Ammon's horn (tissue), 1 donor: Measurements from ENCODE around the gene FAM89B.

Source experiments
- DNase-seq: peaks from one replicate; pipeline ENCODE4 v3.0.0-alpha.2; 2016; ENCODE audit warnings: low spot score

Gene FAM89B

DNA sequence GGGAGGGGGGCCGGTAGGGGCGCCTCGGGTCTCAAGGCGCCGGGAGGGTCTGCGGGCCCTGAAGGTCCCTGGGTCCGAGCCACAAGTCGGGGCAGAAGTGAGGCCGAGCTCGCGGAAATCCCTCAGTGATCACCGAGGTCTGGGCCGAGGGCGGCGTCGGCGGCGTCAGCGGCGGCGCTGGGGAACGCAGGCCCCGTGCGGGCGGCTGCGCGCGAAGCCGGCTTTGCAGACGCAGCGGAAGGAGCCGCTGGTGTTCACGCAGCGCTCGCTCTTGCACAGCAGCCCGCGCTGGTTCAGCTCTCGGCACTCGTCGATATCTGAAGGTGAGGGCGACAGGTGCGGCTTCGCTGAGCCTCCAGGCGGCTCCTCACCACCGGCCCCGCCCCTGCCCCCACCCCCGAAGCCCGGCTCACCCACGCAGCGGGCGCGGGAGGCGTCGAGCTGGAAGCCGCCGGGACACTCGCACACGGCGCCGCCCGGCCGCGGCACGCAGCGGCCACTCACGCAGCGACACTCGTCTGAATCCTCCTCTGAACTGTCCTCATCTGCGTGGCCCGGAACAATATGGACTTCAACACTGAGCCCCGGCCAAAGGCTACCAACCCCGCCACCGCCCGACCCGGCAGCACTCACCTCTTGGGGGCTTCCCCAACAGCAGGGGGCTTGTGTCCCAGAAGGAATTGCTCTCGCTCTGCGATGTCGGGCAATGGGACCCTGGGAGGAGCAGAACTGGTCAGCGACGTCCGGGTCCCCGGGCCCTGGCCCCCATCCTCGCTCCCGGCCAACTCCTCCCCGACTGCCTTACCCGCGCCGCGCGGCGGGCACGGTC is 33.2 kb upstream of the FAM89B start:
- no peak for DNase-seq

DNA sequence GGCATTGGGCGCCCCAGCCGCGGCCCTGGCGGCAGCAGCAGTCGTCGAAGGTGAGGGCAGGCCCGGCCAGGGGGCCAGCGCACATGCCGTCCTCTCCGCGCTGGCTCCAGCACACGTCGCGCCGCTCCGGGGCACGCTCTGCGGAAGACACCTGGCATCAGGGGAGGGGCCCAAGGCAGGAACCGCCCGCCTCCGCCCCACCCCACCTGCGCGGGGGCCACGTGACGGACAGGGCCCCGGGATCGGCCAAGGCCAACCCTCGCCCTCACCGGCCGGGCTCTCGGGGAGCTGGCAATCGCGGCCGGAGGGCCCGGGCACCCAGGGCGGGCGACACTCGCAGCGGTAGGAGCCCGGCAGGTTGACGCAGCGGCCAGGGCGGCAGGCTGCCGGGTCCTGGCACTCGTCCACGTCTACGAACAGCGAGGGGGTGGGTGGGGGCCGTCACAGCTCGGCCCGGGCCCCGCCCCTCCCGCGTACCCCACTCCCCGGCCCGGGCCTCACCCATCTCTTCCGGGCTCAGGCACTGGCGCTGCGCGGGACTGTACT is 32.5 kb upstream of the FAM89B start:
- DNase-seq = no peak

DNA sequence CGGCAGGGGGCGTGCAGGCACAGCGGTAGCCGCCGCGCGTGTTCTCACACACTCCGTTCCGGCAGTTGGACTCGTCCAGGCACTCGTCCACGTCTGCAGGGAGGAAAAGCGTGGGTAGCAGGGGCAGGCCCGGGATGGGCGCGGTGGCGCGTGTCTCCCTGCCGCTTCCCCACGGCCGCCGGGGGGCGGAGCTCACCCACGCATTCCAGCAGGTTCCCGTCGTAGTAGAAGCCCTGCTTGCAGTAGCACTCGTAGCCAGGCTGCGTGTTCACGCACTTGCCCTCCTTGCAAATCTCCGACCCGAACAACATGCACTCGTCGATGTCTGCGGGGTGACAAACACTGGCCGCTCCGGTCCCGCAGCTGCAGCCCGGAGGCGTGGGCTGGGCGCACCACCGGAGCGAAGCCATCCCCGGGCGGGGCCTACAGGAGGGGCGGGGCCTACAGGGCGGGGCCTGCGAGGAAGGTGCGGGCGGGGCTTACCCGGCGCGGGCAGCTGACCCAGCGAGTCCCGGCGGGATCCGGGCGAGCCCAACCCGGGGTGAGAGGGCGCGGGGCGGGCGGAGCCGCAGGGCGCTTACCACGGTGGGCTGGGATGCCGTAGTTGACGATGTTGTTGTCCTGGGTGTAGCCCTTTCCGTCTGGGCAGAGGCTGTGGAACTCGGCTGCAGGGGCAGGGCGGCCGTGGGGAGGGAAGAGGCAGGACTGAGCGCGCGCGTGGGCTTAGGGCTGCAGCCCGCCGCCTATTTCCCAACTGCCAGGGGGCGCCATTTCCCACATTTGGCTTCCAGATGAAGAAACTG is 31.8 kb upstream of the FAM89B start:
- DNase-seq = peak; percentile 91

DNA sequence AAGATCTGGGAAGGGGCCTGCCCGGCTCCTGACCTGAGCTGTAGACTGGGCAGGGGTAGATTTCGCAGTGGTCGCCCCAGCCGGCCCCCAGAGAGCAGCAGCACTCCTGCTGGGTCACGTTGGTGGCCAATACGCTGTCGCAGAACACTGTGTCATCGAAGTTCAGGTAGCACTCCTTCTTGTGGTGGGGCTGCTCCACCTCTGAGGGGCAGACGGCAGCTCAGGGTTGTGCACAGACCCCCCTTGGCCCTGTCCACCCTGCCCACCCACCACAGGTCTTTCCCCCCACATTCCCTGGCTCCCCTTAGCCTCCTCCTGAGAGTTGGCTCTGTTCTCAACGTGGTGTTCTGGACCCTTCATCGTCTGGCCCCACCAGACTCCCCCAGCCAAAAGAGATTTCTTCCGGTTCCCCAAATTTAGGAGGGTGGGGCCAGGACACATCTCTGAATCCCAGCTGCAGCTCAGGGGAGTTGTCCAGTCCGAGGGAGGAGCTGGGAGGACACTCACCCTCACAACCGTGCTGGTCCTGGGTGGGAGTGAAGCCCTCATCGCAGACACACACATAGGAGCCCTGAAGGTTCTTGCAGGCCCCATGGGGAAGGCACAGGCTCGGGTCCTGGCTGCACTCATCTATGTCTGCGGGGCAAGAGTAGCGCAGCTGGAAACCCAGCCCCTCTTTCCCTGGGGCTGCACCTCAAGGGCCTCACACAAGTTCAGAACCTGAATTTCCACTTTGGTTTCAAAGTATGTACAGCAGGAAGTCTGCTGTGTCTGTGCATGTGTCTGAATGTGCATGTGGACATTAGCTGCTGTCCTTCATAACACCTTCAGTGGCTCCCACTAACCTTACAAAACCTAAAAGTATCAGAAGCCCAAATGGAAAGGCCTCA is 31.0 kb upstream of the FAM89B start:
- no peak for DNase-seq

DNA sequence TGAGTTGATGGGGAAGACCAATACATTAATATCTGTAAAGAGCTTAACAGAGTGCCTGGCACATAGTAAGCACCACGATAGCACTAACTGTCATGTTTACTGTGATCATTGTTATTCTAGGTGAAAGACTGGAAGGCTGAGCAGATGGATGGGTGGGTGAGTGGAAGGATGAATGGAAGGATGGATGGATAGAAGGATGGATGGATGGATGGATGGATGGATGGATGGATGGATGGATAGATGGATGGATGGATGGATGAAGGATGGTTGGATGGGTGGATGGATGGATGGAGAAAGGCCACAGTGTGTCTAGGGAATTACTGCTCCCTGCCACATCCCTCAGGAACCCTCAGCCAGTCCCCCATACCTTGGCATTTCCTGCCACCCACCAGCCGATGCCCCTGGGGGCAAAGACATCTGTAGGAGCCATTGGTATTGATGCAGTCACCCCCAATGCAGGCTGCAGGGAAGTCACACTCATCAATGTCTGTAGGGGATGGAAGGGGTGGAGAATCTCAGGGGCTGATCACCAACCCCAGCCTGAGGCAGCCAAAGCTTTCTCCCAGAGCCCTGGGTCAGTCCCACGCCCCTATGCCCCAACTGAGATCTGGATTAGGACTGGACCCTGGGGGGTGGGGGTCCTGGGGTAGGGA is 29.5 kb upstream of the FAM89B start:
- DNase-seq = no peak

DNA sequence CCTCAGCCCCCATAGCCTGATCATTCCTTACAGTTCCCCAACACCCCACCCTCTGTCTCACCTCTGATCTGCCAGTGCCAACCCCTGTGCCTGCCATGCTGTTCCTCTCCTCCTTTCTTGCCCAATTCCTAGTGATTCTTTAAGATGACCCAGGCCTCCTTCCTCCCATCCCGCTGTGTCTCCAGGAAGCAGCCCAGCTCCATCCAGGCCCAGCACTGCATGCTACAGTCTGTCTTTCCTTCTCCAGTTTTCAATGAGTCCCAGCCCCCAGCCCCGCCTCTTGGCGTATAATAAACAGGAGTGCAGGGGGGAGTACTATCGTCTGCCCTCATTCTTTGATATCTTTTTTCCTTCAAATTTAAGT is 26.5 kb upstream of the FAM89B start:
- DNase-seq = no peak

DNA sequence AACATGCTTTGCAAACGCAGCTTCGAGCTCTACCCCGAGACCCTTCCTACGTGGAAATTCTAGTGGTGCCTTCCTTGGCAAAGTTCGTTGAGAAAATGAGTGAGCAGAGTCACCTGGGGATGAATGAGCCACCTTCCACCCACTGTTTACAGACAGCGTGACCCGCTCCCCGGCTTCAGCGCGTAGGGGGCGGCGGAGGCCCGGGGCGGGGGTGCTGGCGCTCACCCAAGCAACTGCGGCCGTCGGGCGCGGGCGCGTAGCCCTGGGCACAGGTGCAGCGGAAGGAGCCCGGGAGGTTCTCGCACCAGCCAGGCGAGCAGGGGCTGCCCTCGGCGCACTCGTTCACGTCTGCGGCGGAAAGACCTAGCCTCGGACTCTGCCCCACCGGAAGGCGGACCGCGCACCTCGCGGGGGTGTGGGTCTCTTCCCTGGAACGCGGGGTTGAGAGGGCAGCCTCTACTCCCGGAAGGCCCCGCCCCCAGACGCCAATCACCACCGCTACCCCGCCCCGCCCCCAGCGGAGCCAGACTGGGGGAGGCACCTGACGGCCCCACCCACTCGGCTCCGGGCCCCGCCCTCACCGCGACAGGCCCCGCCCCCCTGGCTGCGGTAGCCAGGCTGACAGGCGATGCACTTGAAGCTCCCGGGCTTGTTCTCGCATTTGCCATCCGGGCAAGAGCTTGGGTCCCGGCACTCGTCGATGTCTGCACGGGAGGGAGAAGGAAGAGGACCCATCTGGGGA is 25.9 kb upstream of the FAM89B start:
- peak; percentile 67 for DNase-seq

DNA sequence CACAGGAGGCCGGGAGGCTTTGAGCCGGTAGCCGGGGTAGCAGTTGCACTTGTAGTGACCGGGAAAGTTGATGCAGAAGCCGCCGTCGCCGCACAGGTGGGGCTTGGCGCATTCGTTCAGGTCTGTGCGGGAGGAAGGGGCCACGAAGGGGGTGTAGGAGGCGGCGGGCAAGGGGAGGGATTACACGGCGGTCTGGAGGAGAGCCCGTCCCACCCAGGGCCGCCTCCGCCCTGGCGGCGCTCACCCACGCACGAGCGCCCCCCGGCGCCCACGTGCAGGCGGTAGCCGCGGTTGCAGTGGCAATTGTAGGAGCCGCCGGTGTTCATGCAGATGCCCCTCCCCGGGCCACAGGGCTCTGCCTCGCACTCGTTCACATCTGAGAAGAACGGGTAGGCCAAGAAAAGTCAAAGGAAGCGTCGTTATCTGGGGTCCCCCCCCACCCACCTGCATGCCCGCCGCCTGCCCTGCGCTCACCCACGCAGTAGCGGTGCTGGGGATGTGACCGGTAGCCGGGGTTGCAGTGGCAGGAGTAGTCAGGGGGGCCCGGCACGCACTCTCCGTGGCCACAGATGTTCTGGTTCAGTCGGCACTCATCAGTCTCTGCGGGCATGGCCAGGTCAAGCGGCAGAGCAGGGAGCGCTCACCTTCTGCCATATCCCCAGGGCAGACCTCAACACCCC is 24.8 kb upstream of the FAM89B start:
- DNase-seq = no peak

DNA sequence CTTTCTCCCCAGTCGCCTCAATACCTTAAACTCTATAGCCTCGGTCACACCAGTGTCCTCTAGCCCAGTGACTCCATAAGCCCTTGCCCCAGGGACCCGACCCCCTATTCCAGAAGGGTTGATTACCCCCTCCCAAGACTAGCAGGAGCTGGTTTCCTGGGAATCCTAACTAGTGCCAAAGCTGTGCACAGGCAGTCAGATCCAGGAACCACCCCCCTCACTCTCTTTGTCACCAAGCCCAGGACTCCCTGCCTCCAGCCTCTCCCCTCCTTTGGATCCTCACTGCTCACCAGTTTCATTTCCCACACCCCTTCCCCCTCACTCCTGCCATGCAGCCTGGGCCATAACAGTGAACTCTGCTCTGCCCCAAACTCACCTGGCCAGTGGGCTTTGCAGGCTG is 23.9 kb upstream of the FAM89B start:
- peak; percentile 42 for DNase-seq

DNA sequence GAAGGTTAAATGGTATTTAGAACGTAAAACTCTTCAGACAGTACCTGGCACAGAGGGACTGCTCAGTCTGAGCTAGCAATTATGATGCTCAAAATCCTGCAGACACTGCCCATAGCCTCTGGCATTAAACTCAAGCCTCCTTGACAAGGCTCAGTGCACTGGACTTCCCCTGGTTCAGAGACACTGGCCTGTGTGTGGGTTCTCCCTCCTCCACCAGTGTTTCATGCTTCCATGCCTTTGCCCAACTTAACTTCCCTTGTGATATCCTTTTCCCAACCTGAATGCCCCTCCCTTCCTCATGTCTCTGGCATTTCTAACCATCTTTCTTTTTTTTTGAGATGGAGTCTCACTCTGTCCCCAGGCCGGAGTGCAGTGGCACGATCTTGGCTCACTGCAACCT is 23.2 kb upstream of the FAM89B start:
- DNase-seq = no peak

DNA sequence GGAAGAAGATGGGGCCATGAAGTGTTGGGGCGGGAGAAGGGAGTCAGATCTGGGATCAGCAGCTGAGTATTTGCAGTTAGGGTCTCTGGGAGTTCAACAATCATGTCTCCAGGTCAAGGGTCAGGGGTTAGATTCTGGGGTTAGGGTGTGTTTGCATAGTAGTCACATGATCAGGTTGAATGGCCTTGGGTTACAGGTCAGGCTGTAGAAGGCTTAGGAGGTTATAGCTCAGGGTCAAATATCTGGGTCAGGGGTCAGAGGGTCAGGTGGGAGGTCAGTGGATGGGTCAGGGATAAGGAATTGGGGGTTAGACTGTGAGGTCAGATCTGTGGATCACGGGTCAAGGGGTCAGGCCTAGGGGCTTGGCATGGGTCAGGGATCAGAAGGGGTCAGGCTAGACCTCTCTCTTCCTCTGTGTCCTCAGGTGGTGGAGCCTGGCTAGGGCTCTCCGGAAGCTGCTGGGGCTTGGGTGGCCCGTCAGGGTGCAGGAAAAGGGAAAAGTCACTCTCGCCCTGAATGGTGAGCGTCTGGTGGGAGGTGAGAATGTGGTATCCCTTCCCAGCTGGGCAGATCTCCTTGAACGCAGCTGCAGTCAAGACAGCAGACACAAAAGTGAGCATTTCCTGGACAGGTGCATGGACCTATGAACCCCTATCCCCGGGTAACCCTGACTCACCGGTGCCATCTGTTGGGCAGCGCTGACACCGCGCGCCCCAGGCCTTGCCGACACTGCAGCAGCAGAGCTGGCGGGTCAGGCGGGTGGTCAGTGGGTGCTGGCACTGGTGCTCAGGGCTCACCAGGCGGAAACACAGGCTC is 20.6 kb upstream of the FAM89B start:
- peak; percentile 37 for DNase-seq

DNA sequence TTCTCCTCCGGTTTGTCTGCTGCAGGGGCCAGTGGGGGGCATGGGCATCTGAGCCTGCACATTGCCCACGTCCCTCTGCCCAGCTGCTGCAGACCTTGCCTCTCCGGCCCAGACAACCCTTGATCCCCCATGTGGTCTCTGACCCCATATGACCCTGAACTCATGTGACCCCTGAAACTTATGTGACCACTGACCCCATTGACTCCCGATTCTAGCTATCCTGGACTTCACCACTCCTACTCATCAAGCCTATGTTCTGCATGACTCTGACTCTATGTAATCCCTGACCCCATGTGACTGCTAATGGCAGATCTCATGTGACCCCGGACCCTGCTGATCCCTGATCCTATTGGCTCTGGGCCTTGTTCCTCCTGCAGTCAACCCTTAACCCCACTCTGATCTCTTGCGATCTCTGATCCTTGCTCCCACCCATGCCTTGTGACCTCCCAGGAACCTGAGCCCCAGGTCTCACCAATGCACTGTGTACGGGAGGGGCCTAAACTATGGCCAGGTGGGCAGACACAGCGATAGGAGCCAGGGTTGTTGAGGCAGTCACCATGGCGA is 19.9 kb upstream of the FAM89B start:
- no peak for DNase-seq

DNA sequence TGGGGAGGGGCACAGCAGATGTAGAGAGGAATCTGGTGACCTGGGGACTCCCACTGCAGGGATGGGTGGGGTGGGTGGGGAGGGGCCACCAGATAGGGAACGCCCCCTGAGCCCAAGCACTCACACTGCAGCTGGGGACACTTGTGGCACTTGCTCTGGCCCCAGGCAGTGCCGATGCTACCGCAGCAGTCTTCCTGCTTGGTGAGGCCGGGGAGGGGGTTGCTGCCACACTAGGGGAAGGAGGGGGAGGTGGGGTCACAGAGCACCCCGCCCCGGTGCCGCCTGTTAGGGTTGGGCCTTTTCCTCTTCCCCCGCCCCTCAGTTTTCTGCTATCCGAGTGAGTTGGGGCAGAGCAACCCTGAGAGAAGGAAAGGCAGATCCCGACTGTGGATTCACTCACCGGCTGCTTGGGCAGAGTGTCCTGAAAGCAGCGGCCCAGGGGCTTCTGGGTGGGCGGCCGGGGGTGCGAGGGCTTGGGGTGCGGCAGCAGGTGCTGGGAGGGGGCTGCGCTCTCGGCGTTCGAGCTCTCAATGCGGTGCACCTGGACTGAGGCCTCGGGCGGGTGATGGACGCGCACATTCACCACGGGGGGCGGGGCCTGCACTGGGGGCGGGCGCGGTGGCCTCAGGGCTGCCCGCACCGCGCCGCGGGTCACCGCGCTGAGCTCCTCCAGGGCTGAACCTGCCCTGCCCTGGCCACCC is 18.9 kb upstream of the FAM89B start:
- no peak for DNase-seq

DNA sequence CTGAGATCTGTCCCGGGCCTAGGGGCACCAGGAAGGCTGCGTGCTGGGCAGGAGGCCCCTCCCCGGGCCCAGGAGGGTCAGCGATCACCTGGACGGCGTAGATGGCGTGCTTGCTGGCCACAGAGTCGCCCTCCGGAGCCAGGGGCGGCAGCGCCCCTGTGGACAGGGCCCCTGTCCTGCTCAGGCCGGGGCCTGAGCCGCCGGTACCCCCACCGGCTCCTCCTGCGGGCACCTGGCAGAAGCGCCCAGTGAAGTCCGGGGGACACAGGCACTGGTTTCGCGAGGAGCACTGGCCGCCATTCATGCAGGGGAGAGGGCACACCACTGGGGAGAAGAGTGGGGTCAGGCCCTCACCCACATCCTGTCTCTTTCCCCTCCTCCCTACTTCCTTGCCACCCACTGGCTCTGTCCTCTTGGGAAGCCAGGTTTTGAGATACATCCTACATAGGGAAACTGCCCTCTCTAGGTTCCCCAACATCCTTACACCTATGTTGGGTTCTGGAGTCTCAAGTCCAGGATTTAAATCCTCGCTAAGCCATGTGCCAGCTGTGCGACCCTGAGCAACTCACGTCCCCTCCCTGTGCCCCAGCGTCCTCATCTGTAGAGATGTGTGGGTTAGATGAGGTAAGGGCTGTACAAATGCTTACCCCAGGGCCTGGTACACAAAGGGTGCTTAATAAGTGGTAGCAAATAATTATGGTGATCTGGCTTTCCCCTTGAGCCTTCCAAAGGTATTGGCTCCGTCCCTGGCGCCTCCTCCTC is 18.1 kb upstream of the FAM89B start:
- DNase-seq = no peak

DNA sequence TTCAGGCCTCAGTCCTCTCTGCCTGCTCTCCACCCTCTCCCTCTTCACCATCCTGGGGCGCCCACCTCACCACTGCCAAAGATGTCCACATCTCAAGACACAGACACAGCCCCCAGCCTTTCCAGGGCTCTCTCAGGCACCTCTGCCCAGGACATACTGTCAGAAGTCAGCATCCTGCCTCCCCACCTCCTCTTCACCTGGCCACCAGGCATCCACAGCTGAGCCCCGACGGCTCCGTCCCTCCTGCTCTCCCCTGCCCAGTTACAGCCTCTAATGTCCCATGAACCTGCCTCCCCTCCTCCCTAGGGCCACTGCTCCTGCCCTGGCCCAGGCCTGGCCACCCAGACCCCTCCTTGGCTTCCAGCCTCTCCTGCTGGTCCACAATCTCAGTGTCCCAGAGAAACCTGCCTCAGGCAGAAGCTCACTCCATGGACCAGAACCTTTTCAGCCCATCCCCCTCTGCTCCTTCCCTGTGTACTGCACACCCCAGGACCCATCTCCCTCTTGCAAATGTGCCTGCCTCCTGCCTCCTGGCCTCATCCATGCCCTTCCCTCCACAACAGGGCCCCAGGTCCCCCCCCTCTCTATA is 17.4 kb upstream of the FAM89B start:
- no peak for DNase-seq

DNA sequence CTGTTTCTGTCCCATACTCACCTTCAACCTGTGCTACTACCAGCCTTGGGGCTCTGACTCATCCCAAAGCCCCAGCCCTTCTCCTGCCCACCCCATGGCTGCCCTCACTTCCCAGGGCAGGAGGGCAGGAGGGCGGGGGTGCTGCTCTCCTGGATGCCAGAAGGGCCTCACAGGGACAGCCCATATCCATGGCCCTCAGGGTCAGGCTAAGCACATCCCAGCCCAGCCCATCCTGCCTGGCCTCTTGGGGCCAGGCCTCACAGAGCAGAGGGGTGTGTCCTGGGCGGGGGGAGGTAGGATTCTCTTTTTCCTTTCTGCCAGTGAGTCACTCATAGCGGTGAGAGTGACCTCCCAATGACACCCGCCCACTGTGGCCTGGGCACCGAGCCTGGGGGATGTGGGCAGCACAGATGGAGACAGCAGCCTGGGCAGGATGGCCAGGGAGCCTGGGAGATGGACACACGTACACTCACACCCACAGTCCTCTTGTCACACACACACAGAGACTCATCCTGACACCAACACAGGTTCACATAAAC is 16.6 kb upstream of the FAM89B start:
- no peak for DNase-seq
